SU-DHL-6 (cell line): Measurements from ENCODE around the gene APRT.

Experiments
- CTCF ChIP-seq: fragments of 200-600 bp; sonication (generic); IDR thresholded peaks from one replicate; pipeline ENCODE4 v1.5.1; 2017; ENCODE audit warnings: antibody characterized with exemption, mild to moderate bottlenecking, low read length, moderate library complexity; ENCODE audit not compliant: insufficient read depth, poor library complexity, severe bottlenecking
- EZH2phosphoT487 ChIP-seq: fragments of 200-600 bp; sonication (generic), shearing (Covaris generic); conservative IDR thresholded peaks from 2 replicates; pipeline ENCODE4 v1.6.1; 2018; ENCODE audit warnings: mild to moderate bottlenecking, antibody characterized with exemption, low read length, moderate library complexity, mixed read lengths

- TF ChIP-seq CTCF (no peak), EZH2phosphoT487 (no peak)
Measured at GRCh38 chr16:88842806-88843205, 31.1 kb upstream of the APRT start.
